Mammary epithelial cell (primary cell): ENCODE data around the gene IQSEC1.

Experiments
- EZH2 ChIP-seq: IDR thresholded peaks from 2 replicates; pipeline ENCODE4 v1.6.1; 2012; ENCODE audit warnings: low read length, inconsistent platforms, borderline replicate concordance
- TF ChIP-seq, protein P1 (sequence below), 2 donors: IDR thresholded peaks in 1 of 2; conservative IDR thresholded peaks in 1 of 2; 2 replicates each; pipeline ENCODE4 v1.5.1; 2011 to 2012; ENCODE audit warnings: inconsistent platforms in 2 of 2, low read length in 2 of 2, mild to moderate bottlenecking in 2 of 2, control low read depth in 1 of 2, low read depth in 1 of 2; ENCODE audit not compliant: insufficient read depth in 1 of 2; ENCODE audit errors: extremely low read depth in 1 of 2

DNA sequence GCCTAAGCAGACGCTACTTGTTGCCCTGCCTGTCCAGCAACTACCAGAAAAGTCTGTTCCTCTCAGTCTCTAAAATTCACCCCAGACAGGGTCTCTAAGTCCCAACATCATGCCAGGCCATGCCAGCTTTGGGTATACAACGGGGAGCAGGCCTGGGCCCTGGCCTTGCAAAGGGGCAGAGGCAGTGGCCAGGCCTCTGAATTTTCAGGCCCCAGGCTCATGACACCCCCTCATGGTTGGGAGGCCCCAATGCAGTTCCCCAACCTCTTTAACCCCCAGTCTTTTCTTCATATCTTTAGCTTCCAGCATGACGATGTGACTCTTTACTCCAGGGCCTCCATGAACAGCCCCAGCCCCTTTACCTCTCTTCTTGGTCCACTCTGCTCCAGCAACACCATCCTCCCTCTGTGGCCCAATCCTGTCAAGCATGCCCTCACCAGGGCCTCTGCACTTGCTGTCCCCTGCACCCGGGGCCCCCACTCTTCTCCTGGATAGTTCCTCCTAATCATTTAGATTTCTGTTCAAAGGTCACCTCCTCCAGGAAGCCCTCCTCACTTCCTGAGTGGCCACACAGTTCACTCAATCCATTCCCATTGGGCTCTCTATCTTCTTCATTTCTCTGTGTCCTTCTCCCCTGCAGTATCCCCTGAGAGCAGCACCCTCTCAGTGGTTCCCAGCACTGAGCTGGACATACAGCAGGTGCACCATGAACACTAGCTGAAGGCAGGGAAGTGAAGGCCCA, 4.8 kb downstream of the IQSEC1 start:
- TF ChIP-seq, protein P1, sequence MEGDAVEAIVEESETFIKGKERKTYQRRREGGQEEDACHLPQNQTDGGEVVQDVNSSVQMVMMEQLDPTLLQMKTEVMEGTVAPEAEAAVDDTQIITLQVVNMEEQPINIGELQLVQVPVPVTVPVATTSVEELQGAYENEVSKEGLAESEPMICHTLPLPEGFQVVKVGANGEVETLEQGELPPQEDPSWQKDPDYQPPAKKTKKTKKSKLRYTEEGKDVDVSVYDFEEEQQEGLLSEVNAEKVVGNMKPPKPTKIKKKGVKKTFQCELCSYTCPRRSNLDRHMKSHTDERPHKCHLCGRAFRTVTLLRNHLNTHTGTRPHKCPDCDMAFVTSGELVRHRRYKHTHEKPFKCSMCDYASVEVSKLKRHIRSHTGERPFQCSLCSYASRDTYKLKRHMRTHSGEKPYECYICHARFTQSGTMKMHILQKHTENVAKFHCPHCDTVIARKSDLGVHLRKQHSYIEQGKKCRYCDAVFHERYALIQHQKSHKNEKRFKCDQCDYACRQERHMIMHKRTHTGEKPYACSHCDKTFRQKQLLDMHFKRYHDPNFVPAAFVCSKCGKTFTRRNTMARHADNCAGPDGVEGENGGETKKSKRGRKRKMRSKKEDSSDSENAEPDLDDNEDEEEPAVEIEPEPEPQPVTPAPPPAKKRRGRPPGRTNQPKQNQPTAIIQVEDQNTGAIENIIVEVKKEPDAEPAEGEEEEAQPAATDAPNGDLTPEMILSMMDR (conservative IDR thresholded peaks at IDR 0.05 in 1 of 2, IDR thresholded peaks at IDR 0.05 in 1 of 2; ENCODE audit: extremely low read depth in 1 of 2, insufficient read depth in 1 of 2, low read depth in 1 of 2, low read length in 2 of 2) = no peak
- no peak for TF ChIP-seq EZH2
